Measurements from ENCODE around the gene FSD1L. TPM values are rescaled to one million over a fixed set of nuclear protein-coding genes. Genes with fewer than 3 reads are reported as not detected.

FSD1L gene
- total RNA-seq, 3 donors from 2014 or later (not counting 1 experiment from before 2014, with no cell fraction given) = 2.0 to 4.2 (median 2.1) TPM

DNA sequence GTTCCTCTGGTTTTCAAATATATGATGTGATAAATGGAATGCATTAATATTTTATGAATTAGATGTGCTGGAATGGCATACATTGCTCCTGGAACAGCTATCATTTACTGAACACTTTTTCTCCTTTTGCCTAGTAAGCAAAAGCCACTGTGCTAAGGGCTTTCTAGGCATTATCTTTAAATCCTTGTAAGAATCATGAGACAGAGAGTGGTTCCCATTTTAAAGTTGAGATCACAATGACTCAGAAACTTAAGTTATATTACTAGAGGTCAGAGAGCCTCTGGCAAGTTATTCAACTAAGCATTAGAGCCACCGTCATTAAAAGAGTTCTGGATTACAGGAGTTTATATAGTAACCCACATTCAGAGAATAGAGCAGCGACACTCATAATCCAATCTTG lies 26.7 kb upstream of the FSD1L start:
- 78% methylated on average over 2 of the region's 2 CpGs for WGBS (ENCODE audit: insufficient coverage)
- Mint-ChIP-seq H3K9me3 (no peaks in the 10 kb centered on the region), H3K4me3 (no peak overlapping the region), H3K4me1 (no peaks in the 10 kb centered on the region), H3K36me3 (no peaks in the 10 kb centered on the region), H3K27ac (no peak overlapping the region), H3K27me3 (ENCODE audit: low read depth in 2 of 2) (peaks cover 0 to 4% of the 10 kb centered on the region in 2 donors)
- no peaks in the 10 kb centered on the region for H3K27me3 ChIP-seq (ENCODE audit: control insufficient read depth, insufficient read depth, low read length)
- no peak for ATAC-seq
- H3K9me3 ChIP-seq (ENCODE audit: control insufficient read depth, insufficient read depth, low read length) = no peaks in the 10 kb centered on the region
- H3K27ac ChIP-seq (ENCODE audit: low read length) = no peak overlapping the region
- TF ChIP-seq CTCF (IDR thresholded peaks at IDR 0.05) = no peak
- no peak overlapping the region for H3K4me3 ChIP-seq (ENCODE audit: low read length)
- DNase-seq = no peak
- H3K4me1 ChIP-seq (ENCODE audit: control insufficient read depth, insufficient read depth, low read length) = no peaks in the 10 kb centered on the region
- H3K36me3 ChIP-seq (ENCODE audit: control insufficient read depth, insufficient read depth, low read length) = no peaks in the 10 kb centered on the region
- intact Hi-C loops (cut with micrococcal nuclease) = no loop called here

GRCh38 chr9:105421864-105422263 lies 26.0 kb upstream of the FSD1L start:
- no peak for TF ChIP-seq CTCF (IDR thresholded peaks at IDR 0.05)
- Mint-ChIP-seq H3K4me3 (no peak overlapping the region), H3K27me3 (ENCODE audit: low read depth in 2 of 2) (peaks cover 0 to 4% of the 10 kb centered on the region in 2 donors), H3K9me3 (no peaks in the 10 kb centered on the region), H3K36me3 (no peaks in the 10 kb centered on the region), H3K27ac (no peak overlapping the region), H3K4me1 (no peaks in the 10 kb centered on the region)
- Histone ChIP-seq H3K27ac (ENCODE audit: low read length) (no peak overlapping the region), H3K36me3 (ENCODE audit: control insufficient read depth, insufficient read depth, low read length) (no peaks in the 10 kb centered on the region), H3K27me3 (ENCODE audit: control insufficient read depth, insufficient read depth, low read length) (no peaks in the 10 kb centered on the region), H3K9me3 (ENCODE audit: control insufficient read depth, insufficient read depth, low read length) (no peaks in the 10 kb centered on the region), H3K4me1 (ENCODE audit: control insufficient read depth, insufficient read depth, low read length) (no peaks in the 10 kb centered on the region), H3K4me3 (ENCODE audit: low read length) (no peak overlapping the region)
- DNase-seq (no peak), ATAC-seq (no peak)
- WGBS (ENCODE audit: insufficient coverage) = 94% methylated on average over 5 of the region's 5 CpGs
- intact Hi-C loops (cut with micrococcal nuclease) = no loop called here

- Mint-ChIP-seq H3K27me3 (ENCODE audit: low read depth in 2 of 2) (peaks cover 0 to 4% of the 10 kb centered on the region in 2 donors), H3K36me3 (no peaks in the 10 kb centered on the region), H3K4me1 (no peaks in the 10 kb centered on the region), H3K4me3 (no peak overlapping the region), H3K9me3 (no peaks in the 10 kb centered on the region), H3K27ac (no peak overlapping the region)
- no peak for TF ChIP-seq CTCF (IDR thresholded peaks at IDR 0.05)
- H3K4me1 ChIP-seq (ENCODE audit: control insufficient read depth, insufficient read depth, low read length) = no peaks in the 10 kb centered on the region
- no peak overlapping the region for H3K27ac ChIP-seq (ENCODE audit: low read length)
- no peak overlapping the region for H3K4me3 ChIP-seq (ENCODE audit: low read length)
- no peaks in the 10 kb centered on the region for H3K27me3 ChIP-seq (ENCODE audit: control insufficient read depth, insufficient read depth, low read length)
- WGBS (ENCODE audit: insufficient coverage) = 88% methylated on average over 2 of the region's 2 CpGs
- intact Hi-C loops (cut with micrococcal nuclease) = no loop called here
- H3K36me3 ChIP-seq (ENCODE audit: control insufficient read depth, insufficient read depth, low read length) = no peaks in the 10 kb centered on the region
- no peaks in the 10 kb centered on the region for H3K9me3 ChIP-seq (ENCODE audit: control insufficient read depth, insufficient read depth, low read length)
- DNase-seq (no peak), ATAC-seq (no peak)
These were observed 21.9 kb upstream of the FSD1L start for GRCh38 chr9:105425816-105426433.

DNA sequence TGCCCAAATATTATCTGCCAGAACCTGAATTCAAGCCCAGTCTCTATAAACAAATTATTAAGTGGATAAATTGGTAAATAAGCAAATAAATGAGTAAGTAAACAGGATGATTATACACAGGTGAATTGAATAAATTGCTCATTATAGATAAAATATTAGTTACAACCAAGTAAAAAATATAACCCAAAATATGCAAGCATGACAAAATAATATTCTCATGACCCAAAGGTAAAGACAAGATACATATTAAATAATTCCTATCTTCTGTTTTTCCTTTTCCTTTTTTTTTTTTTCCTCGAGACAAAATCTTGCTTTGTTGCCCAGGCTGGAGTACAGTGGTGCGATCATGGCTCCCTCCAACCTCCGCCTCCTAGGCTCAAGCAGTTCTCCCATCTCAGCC lies 21.2 kb upstream of the FSD1L start:
- H3K4me1 Mint-ChIP-seq = no peaks in the 10 kb centered on the region
- no peak overlapping the region for H3K4me3 ChIP-seq (ENCODE audit: low read length)

More for the DNA sequence above, 21.2 kb upstream of the FSD1L start:
- Mint-ChIP-seq H3K4me3 (no peak overlapping the region), H3K36me3 (no peaks in the 10 kb centered on the region), H3K27me3 (ENCODE audit: low read depth in 2 of 2) (peaks cover 0 to 4% of the 10 kb centered on the region in 2 donors), H3K27ac (no peak overlapping the region), H3K9me3 (no peaks in the 10 kb centered on the region)
- DNase-seq (no peak), ATAC-seq (no peak)
- Histone ChIP-seq H3K4me1 (ENCODE audit: control insufficient read depth, insufficient read depth, low read length) (no peaks in the 10 kb centered on the region), H3K9me3 (ENCODE audit: control insufficient read depth, insufficient read depth, low read length) (no peaks in the 10 kb centered on the region), H3K27ac (ENCODE audit: low read length) (no peak overlapping the region), H3K36me3 (ENCODE audit: control insufficient read depth, insufficient read depth, low read length) (no peaks in the 10 kb centered on the region), H3K27me3 (ENCODE audit: control insufficient read depth, insufficient read depth, low read length) (no peaks in the 10 kb centered on the region)
- intact Hi-C loops (cut with micrococcal nuclease) = no loop called here
- WGBS (ENCODE audit: insufficient coverage) = 82% methylated on average over 2 of the region's 3 CpGs
- no peak for TF ChIP-seq CTCF (IDR thresholded peaks at IDR 0.05)
